CD14-positive monocyte (primary cell): ENCODE results near the gene ALOX5. TPM values are rescaled to one million over a fixed set of nuclear protein-coding genes. Genes with fewer than 3 reads are reported as not detected.

ENCODE experiments used
- DNase-seq, 3 donors: peaks; one replicate each; pipeline ENCODE4 v3.0.0-alpha.2; 2011 to 2022
- H2AFZ ChIP-seq: 2 replicates; pipeline ENCODE4 v1.6.0; 2012; ENCODE audit warnings: mild to moderate bottlenecking, low read depth, low read length, inconsistent platforms; ENCODE audit not compliant: insufficient read depth, poor library complexity, severe bottlenecking
- H3K27ac ChIP-seq, 2 donors: 1 replicate in 1 of 2; 2 replicates in 1 of 2; pipeline ENCODE4 v1.5.1; 2012 to 2013; ENCODE audit warnings: low read length in 2 of 2, control low read depth in 1 of 2, inconsistent platforms in 1 of 2, low read depth in 1 of 2, mild to moderate bottlenecking in 1 of 2
- H3K27me3 ChIP-seq, 2 donors: one replicate each; pipeline versions ENCODE4 v1.6.0 to v1.6.1; 2011 to 2013; ENCODE audit warnings: low read length in 2 of 2; ENCODE audit not compliant: control insufficient read depth in 2 of 2, insufficient read depth in 2 of 2
- H3K36me3 ChIP-seq, 2 donors: replicated peaks in 1 of 2; 1 replicate in 1 of 2; 2 replicates in 1 of 2; pipeline versions ENCODE4 v1.5.1 to v1.6.1; 2012 to 2013; ENCODE audit warnings: low read length in 2 of 2, control low read depth in 1 of 2, inconsistent platforms in 1 of 2, mild to moderate bottlenecking in 1 of 2; ENCODE audit not compliant: insufficient read depth in 2 of 2, control insufficient read depth in 1 of 2
- H3K4me1 ChIP-seq, 2 donors: 1 replicate in 1 of 2; 2 replicates in 1 of 2; pipeline versions ENCODE4 v1.5.1 to v1.6.1; 2012 to 2013; ENCODE audit warnings: low read length in 2 of 2, control low read depth in 1 of 2, inconsistent platforms in 1 of 2, mild to moderate bottlenecking in 1 of 2, moderate library complexity in 1 of 2; ENCODE audit not compliant: insufficient read depth in 2 of 2, control insufficient read depth in 1 of 2
- H3K4me2 ChIP-seq: replicated peaks from 2 replicates; pipeline ENCODE3; 2012; ENCODE audit warnings: low read length, moderate library complexity, mild to moderate bottlenecking; ENCODE audit not compliant: poor library complexity, severe bottlenecking; ENCODE audit errors: extremely low read depth
- H3K4me3 ChIP-seq, 3 experiments: fragments of 200-600 bp in 1 of 3; sonication (generic) in 1 of 3; replicated peaks in 1 of 3; 1 replicate in 2 of 3; 2 replicates in 1 of 3; pipeline ENCODE4 v1.5.1; 2011 to 2013; ENCODE audit warnings: low read length in 3 of 3, mild to moderate bottlenecking in 3 of 3, control low read depth in 2 of 3, low read depth in 2 of 3, inconsistent platforms in 1 of 3, moderate library complexity in 1 of 3
- H3K79me2 ChIP-seq: 2 replicates; pipeline ENCODE4 v1.6.0; 2012; ENCODE audit warnings: mild to moderate bottlenecking, control low read depth, inconsistent platforms, low read length, moderate library complexity; ENCODE audit not compliant: insufficient read depth
- H3K9ac ChIP-seq: 2 replicates; pipeline ENCODE4 v1.6.0; 2017; ENCODE audit warnings: low read length, mild to moderate bottlenecking; ENCODE audit not compliant: insufficient read depth, poor library complexity, severe bottlenecking
- H3K9me3 ChIP-seq, 2 donors: replicated peaks in 1 of 2; 1 replicate in 1 of 2; 2 replicates in 1 of 2; pipeline versions ENCODE4 v1.5.1 to v1.6.1; 2012 to 2013; ENCODE audit warnings: low read length in 2 of 2, control low read depth in 1 of 2; ENCODE audit not compliant: control insufficient read depth in 1 of 2, insufficient read depth in 1 of 2
- H4K20me1 ChIP-seq: 2 replicates; pipeline ENCODE4 v1.6.0; 2012; ENCODE audit warnings: mild to moderate bottlenecking, low read length, control low read depth, moderate library complexity; ENCODE audit not compliant: insufficient read depth
- H3K27ac Mint-ChIP-seq, 7 donors: one replicate each; pipeline ENCODE4 v1.8.0; 2020; ENCODE audit warnings: mild to moderate bottlenecking in 7 of 7, mixed read lengths in 7 of 7, moderate library complexity in 6 of 7, inconsistent platforms in 2 of 7
- H3K27me3 Mint-ChIP-seq, 3 donors: one replicate each; pipeline ENCODE4 v1.8.0; 2021 to 2022; ENCODE audit warnings: low read depth in 3 of 3, mild to moderate bottlenecking in 3 of 3, mixed read lengths in 3 of 3, moderate library complexity in 3 of 3, inconsistent platforms in 1 of 3
- H3K36me3 Mint-ChIP-seq, 2 donors: one replicate each; pipeline ENCODE4 v1.8.0; 2020; ENCODE audit warnings: mixed read lengths in 2 of 2, inconsistent platforms in 1 of 2, mild to moderate bottlenecking in 1 of 2
- H3K4me1 Mint-ChIP-seq: one replicate; pipeline ENCODE4 v1.8.0; 2020; ENCODE audit warnings: mild to moderate bottlenecking, mixed read lengths
- H3K4me3 Mint-ChIP-seq, 2 donors: one replicate each; pipeline ENCODE4 v1.8.0; 2020; ENCODE audit warnings: mild to moderate bottlenecking in 2 of 2, mixed read lengths in 2 of 2, moderate library complexity in 1 of 2
- H3K9me3 Mint-ChIP-seq, 7 donors: one replicate each; pipeline ENCODE4 v1.8.0; 2020 to 2022; ENCODE audit warnings: mixed read lengths in 7 of 7, mild to moderate bottlenecking in 6 of 7, moderate library complexity in 6 of 7, inconsistent platforms in 2 of 7
- WGBS: methylation state at CpG from one replicate; pipeline ENCODE4 v1.1.5; 2013; ENCODE audit warnings: missing lambda C conversion rate; ENCODE audit not compliant: insufficient coverage; 5-methylcytosine and 5-hydroxymethylcytosine counted together
- intact Hi-C, 2 donors: fragments of 100-400 bp; cut with micrococcal nuclease; formaldehyde crosslinking; loops; one replicate each; pipeline versions ENCODE4 v1.15.0 to v1.15.1; 2023
- polyA plus RNA-seq, 3 donors: library from polyadenylated mRNA; depleted of rRNA in 1 of 3; unstranded in 2 of 3; stranded (reverse) in 1 of 3; fragments of 300-500 nt in 2 of 3; fragments of >200 nt in 1 of 3; fragmentation: Illumina TruSeq in 2 of 3; gene quantifications; 1 replicate in 2 of 3; 2 replicates in 1 of 3; pipeline ENCODE4 v1.2.3, GENCODE V29; 2012 to 2021
- TF ChIP-seq, protein P1 (sequence below): fragments of 200-600 bp; IDR thresholded peaks from one replicate; pipeline ENCODE4 v1.8.0; 2022; ENCODE audit warnings: antibody characterized with exemption, mild to moderate bottlenecking

ALOX5 gene
- polyA plus RNA-seq, 3 donors = 223 to 918 (median 272) TPM

DNA sequence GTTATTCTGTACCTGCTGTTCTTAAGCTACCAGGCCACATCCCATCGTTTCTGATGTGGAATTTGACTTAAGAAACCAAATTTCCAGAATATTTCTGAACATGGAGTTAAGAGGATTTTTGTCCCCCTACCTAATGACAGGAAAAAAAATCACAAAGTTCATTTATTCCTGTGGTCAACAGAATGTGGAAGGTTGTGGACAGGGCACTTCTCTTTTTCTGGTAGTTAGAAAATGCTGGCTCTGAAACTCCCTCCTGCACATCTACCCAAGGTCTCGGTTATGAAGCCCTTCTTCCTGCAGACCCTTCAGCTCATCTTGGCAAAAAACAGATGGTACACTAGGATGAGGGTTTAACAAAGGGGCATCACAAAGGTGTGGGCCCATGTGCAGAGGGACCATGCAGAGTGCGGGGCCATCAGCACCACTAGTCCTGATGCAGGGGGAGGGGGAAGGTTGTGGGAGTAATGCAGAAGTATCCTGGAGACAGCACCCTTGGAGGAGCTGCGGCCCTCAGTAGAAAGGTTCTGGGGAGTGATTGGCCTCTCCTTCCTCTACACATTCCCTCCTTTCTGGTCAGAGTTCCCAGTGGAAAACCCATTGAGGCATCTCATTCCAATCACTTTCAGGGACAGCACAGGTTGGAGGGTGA, 9.8 kb downstream of the ALOX5 start:
- Mint-ChIP-seq H3K27me3 (peaks cover 0 to 2% (median 2%) of the 10 kb centered on the region in 3 donors), H3K4me3 (peak overlapping the region; percentile 41 to 62), H3K9me3 (peaks cover under 1 to 12% (median 8%) of the 10 kb centered on the region in 7 donors), H3K4me1 (peaks cover 64% of the 10 kb centered on the region), H3K36me3 (peaks cover 70 to 80% of the 10 kb centered on the region in 2 donors), H3K27ac (peak overlapping the region; percentile 78 to 99 (median 89))
- Histone ChIP-seq H4K20me1 (peaks cover 48% of the 10 kb centered on the region), H2AFZ (no peak overlapping the region), H3K4me3 (peak overlapping the region in 1 of 3 experiments; percentile 31), H3K27me3 (no peaks in the 10 kb centered on the region), H3K27ac (peak overlapping the region; percentile 39 to 100), H3K4me1 (peaks cover 61 to 67% of the 10 kb centered on the region in 2 donors), H3K36me3 (peaks cover 52 to 69% of the 10 kb centered on the region in 2 donors), H3K79me2 (peaks cover 47% of the 10 kb centered on the region), H3K4me2 (peak overlapping the region; percentile 60), H3K9ac (no peak overlapping the region), H3K9me3 (peaks cover 0 to 5% of the 10 kb centered on the region in 2 donors)
- WGBS = 50% methylated on average over 1 of the region's 4 CpGs
- intact Hi-C loops = loop anchor here (2.0 to 5.0 kb wide), 2 partner anchors 33 to 37 kb away; no protein-coding TSS in a partner anchor
- TF ChIP-seq, protein P1, sequence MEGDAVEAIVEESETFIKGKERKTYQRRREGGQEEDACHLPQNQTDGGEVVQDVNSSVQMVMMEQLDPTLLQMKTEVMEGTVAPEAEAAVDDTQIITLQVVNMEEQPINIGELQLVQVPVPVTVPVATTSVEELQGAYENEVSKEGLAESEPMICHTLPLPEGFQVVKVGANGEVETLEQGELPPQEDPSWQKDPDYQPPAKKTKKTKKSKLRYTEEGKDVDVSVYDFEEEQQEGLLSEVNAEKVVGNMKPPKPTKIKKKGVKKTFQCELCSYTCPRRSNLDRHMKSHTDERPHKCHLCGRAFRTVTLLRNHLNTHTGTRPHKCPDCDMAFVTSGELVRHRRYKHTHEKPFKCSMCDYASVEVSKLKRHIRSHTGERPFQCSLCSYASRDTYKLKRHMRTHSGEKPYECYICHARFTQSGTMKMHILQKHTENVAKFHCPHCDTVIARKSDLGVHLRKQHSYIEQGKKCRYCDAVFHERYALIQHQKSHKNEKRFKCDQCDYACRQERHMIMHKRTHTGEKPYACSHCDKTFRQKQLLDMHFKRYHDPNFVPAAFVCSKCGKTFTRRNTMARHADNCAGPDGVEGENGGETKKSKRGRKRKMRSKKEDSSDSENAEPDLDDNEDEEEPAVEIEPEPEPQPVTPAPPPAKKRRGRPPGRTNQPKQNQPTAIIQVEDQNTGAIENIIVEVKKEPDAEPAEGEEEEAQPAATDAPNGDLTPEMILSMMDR = no peak
- peak; percentile 37 to 58 (median 41) for DNase-seq

DNA sequence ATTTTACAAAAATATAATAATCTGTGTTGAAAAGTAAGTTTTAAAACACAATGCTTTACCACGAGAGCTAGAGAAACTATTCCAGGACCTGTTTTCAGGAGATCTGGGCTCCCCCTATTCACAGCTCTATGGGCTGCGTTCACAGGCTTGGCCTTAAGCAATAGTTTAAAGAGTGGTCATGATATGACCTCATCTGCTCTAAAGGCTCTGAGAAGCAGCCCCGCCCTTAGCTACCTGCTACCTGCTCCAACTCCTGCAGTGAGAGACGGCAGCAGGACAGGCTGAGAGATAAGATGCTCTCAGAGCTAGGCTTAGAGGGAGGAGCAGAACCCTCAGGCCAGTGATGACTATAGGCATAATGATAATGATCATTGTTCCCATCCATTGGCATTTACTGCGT, 12.6 kb downstream of the ALOX5 start:
- TF ChIP-seq, protein P1 = no peak
- no peak overlapping the region for H3K4me2 ChIP-seq
- peaks cover 80 to 91% of the 10 kb centered on the region in 2 donors for H3K36me3 Mint-ChIP-seq
- DNase-seq = no peak
- peaks cover 33 to 38% of the 10 kb centered on the region in 2 donors for H3K4me1 ChIP-seq
- peaks cover 34% of the 10 kb centered on the region for H3K79me2 ChIP-seq
- H2AFZ ChIP-seq = no peak overlapping the region
- no peak overlapping the region for H3K4me3 ChIP-seq
- H3K27ac ChIP-seq = no peak overlapping the region
- peaks cover 0 to 5% of the 10 kb centered on the region in 2 donors for H3K9me3 ChIP-seq
- H3K9ac ChIP-seq = no peak overlapping the region
- H3K27me3 Mint-ChIP-seq = peaks cover 1 to 2% (median 1%) of the 10 kb centered on the region in 3 donors
- intact Hi-C loops = no loop called here
- H3K27ac Mint-ChIP-seq = peak overlapping the region in 1 of 7 donors; percentile 69
- no peak overlapping the region for H3K4me3 Mint-ChIP-seq
- peaks cover 38% of the 10 kb centered on the region for H3K4me1 Mint-ChIP-seq
- H3K36me3 ChIP-seq = peaks cover 52 to 65% of the 10 kb centered on the region in 2 donors
- H3K9me3 Mint-ChIP-seq = peaks cover 9 to 24% (median 13%) of the 10 kb centered on the region in 7 donors
- peaks cover 44% of the 10 kb centered on the region for H4K20me1 ChIP-seq
- WGBS = no CpG with 5 or more reads among the region's 5 CpGs
- H3K27me3 ChIP-seq = no peaks in the 10 kb centered on the region
